ACC112 (cell line): ENCODE measurements around the gene LMO1.

Experiments used
- H2AFZ ChIP-seq: fragments of 200-600 bp; sonication (generic); one replicate; pipeline ENCODE4 v1.6.0; 2017; ENCODE audit warnings: antibody characterized with exemption, low read length; ENCODE audit not compliant: unreplicated experiment
- H3K27ac ChIP-seq: fragments of 200-600 bp; sonication (generic); 2 replicates; pipeline ENCODE4 v1.5.1; 2014; ENCODE audit warnings: low read depth, mild to moderate bottlenecking, antibody characterized with exemption, low read length, moderate library complexity
- H3K27me3 ChIP-seq: fragments of 200-600 bp; sonication (generic); 2 replicates; pipeline ENCODE4 v1.6.1; 2014; ENCODE audit warnings: mild to moderate bottlenecking, antibody characterized with exemption, low read length, moderate library complexity, mixed read lengths; ENCODE audit not compliant: insufficient read depth
- H3K36me3 ChIP-seq: fragments of 200-600 bp; sonication (generic); 2 replicates; pipeline ENCODE4 v1.6.1; 2016; ENCODE audit warnings: mild to moderate bottlenecking, antibody characterized with exemption, low read length, moderate library complexity, mixed read lengths; ENCODE audit not compliant: insufficient read depth
- H3K4me1 ChIP-seq: fragments of 200-600 bp; sonication (generic); one replicate; pipeline ENCODE4 v1.6.1; 2016; ENCODE audit warnings: low read length, mixed read lengths; ENCODE audit not compliant: insufficient read depth, unreplicated experiment, control insufficient read depth
- H3K4me3 ChIP-seq: fragments of 200-600 bp; sonication (generic); 2 replicates; pipeline ENCODE4 v1.5.1; 2014; ENCODE audit warnings: mild to moderate bottlenecking, low read depth, low read length
- H3K79me2 ChIP-seq: fragments of 200-600 bp; sonication (generic); one replicate; pipeline ENCODE4 v1.6.0; 2016; ENCODE audit warnings: low read length; ENCODE audit not compliant: control insufficient read depth, unreplicated experiment, insufficient read depth

LMO1 gene

DNA sequence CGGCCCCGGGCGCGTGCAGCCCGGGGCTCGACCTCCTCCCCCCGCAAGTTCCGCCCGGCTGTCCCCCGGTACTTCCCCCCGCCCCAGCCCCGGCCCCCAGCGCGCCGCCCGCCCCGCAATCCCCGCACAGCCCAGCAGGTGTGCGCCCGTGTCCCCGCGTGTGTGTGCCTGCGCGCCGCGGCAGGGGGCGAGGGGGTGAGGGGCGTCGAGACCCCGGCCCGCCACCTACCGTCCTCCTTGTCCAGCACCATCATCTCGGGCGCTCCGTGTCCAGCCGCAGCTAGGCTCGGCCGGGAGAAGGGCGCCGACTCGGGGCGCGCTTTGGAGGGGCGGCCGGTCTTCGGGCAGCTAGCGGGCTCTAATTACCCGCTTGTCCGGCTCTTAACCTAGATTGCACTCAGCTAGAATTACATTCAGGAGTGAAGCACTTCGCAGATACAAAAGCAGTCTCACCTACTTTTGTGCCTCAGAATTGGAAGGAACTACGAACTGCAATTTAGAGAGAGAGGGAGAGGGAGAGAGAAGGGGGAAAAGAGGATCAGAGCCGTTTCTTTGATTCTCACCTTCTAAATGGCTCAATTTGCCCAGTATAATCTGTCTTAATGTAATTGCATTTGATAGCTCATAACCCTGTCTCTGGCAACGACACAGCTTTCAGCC lies 439 bp downstream of the LMO1 start:
- H3K36me3 ChIP-seq, result no peaks in the 10 kb centered on the region
- H3K4me3 ChIP-seq, result peak overlapping the region; percentile 76
- no peaks in the 10 kb centered on the region for H3K4me1 ChIP-seq
- peaks cover 85% of the 10 kb centered on the region for H3K27me3 ChIP-seq
- H2AFZ ChIP-seq, result no peak overlapping the region
- no peaks in the 10 kb centered on the region for H3K79me2 ChIP-seq
- no peak overlapping the region for H3K27ac ChIP-seq

DNA sequence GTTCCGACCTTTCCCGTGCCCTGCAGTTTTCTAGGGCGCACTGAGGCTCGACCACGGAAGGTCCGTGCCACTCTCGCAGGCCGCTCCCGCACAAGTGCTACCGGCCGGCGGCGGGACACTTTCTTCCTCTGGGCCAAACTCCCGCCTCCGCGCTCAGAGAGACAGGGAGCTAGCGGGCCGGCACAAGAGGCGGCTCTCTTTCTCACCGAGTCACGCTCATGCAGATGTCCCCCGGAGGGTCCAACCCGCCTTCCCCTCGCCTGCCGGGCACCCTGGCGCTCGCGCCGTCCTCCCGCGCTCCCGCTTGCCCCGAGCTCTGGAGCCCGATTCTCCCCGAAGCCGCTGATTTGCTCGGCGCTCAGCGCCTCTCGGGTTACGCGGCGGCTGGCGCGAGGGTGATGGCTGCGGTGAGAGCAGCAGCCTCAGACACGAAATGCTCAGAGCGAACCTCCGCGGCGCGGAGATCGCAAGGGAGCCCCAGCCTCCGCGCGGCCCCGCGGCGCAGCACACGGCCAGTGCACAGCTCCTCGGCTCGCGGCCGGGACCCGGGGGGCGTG lies 1.0 kb downstream of the LMO1 start:
- H2AFZ ChIP-seq, result peak overlapping the region; percentile 32
- H3K4me1 ChIP-seq, result no peaks in the 10 kb centered on the region
- H3K27ac ChIP-seq, result no peak overlapping the region
- peaks cover 80% of the 10 kb centered on the region for H3K27me3 ChIP-seq
- peak overlapping the region; percentile 76 for H3K4me3 ChIP-seq
- no peaks in the 10 kb centered on the region for H3K79me2 ChIP-seq
- H3K36me3 ChIP-seq, result no peaks in the 10 kb centered on the region

DNA sequence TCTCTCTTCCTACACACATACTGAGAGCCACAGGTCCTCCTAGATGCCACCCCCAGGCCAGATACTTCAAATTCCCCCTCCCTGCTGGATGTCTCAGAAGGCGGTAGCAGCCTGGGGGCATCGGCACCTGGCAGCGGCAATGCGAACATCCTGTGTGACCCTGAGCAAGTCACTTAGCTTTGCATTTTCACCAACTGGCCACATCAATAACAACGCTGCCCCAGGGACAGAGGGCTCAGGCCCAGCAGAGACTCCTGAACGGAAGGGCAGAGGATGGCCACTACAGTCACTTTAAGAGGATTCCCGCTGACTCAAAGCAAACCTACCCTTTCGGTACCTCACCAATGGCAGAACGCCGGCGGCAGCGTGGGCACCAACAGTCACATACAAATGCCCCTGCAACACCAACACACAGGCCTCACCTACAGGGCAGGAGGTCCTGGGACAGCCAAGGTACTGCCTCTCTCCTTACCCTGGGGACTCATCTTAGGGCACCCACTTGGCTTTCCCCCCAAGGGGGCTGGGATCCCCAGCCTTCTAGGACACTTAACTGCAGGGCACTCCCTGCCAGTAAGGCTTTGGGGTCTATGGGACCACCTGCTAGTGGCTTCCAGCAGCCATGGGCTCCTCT lies 1.6 kb downstream of the LMO1 start:
- H3K4me1 ChIP-seq, result no peaks in the 10 kb centered on the region
- H3K36me3 ChIP-seq, result no peaks in the 10 kb centered on the region
- no peak overlapping the region for H2AFZ ChIP-seq
- H3K4me3 ChIP-seq, result peak overlapping the region; percentile 76
- peaks cover 78% of the 10 kb centered on the region for H3K27me3 ChIP-seq
- no peak overlapping the region for H3K27ac ChIP-seq
- no peaks in the 10 kb centered on the region for H3K79me2 ChIP-seq

DNA sequence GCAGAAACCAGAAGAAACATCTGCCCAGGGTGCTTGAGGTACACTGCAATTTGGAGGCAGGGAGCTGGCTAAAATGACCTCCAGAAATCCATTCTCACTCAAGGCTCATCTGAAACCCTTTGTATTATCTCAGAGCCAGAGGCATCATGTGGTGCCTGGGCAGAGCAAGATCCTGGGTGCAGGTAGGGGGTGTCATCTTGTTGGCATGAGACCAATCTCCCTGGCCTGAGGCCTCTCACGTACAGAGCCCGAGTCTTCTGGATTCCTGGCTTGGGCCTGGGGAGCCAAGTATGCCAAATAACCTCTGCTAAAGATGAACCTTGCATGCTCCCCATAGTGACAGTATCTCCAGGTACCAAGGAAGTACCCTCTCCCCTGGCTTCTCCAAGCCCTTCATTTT lies 2.4 kb downstream of the LMO1 start:
- no peaks in the 10 kb centered on the region for H3K79me2 ChIP-seq
- no peaks in the 10 kb centered on the region for H3K36me3 ChIP-seq
- H3K4me3 ChIP-seq, result no peak overlapping the region
- H3K27ac ChIP-seq, result no peak overlapping the region
- peaks cover 70% of the 10 kb centered on the region for H3K27me3 ChIP-seq
- no peaks in the 10 kb centered on the region for H3K4me1 ChIP-seq
- H2AFZ ChIP-seq, result no peak overlapping the region

DNA sequence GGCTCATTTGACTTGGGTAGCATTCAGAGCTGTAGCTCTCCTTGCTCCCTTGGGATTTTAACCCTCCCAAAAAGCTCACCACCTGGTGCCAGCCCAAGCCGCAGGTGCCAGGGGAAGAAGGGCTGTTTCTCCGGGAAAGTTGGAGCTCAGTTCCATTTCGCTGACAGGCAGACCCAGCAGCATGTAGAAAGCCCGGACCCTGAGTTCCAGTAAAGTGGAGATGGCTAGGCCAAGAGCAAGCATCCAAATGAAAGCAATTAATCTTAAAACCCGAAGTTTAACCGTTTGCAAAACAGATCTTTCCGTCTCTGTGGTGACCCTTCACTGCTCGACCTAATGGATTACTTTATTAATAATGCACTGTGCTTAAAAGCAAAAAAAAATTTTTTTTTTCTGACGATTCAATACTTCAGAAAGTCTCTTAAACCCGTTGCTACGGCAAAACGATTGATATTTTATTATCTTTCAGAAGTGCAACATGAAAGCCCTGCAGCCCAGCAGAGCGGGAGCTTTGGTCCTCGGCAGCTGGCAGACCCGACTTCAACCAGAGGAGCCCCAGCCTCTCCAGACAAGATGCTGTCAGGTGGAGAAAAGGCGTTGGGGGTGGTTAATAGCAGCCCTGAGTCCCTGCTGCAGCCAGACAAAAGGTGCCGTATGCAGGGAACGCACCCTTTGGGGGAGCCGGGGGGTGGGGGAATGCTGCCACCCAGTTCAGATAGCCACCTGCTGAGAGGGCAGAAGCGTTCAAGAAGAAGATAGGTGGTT lies 3.3 kb downstream of the LMO1 start:
- Histone ChIP-seq H3K36me3 (no peaks in the 10 kb centered on the region), H3K27ac (no peak overlapping the region), H3K79me2 (no peaks in the 10 kb centered on the region), H3K4me1 (no peaks in the 10 kb centered on the region), H3K4me3 (no peak overlapping the region), H3K27me3 (peaks cover 62% of the 10 kb centered on the region), H2AFZ (no peak overlapping the region)

DNA sequence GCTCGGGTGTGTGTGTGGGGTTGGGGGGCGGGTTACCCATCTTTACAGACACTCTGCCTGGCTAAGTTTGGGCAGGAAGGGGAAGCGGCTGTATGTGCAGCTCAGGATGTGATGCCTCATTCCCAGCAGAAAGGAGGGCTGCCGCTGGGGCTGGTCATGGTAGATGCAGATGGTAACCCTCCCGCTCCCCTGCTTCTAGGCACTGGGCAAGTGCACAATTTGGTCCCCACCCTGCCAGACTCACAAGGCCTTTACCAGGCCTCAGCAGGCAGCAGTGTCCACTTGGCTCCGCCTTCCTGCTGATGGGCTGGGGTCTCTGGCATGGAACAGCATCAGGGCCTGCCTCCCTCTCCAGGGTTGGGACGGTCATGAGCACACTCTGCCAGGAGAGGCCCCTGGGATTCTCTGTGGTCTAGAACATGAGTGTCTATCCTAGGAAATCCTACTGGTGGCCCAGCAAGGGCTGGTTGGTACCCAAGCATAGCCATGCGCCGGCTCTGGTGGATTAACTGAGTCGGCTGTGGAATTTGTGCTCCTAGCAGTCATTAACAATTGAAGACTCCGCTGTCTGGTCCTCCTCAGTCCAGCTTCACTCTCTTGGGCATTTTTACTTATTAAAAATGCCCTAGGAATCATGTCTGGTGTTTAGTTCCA lies 4.2 kb downstream of the LMO1 start:
- Histone ChIP-seq H3K27ac (no peak overlapping the region), H3K79me2 (no peaks in the 10 kb centered on the region), H2AFZ (no peak overlapping the region), H3K36me3 (no peaks in the 10 kb centered on the region), H3K27me3 (peaks cover 53% of the 10 kb centered on the region), H3K4me3 (no peak overlapping the region), H3K4me1 (no peaks in the 10 kb centered on the region)

DNA sequence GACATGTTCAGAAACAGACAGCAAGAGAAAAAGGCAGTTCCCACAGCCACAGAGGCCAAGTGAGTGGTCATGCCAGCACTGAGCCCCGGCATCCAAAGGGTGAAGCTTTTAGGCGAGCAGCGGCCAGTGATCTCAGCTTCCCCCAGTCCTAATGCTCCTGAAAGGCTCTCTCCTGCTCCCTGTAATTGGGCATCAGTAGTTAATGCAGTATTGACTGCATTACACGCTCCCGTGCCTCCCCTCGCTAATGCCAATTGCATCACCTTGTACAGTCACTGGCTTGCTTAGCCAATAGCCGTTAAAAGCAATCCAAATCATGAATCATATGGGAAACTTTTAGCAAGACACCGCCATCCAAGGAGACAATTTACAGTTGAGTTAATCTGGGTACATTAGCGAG lies 4.9 kb downstream of the LMO1 start:
- Histone ChIP-seq H3K4me1 (no peaks in the 10 kb centered on the region), H2AFZ (no peak overlapping the region), H3K27me3 (peaks cover 48% of the 10 kb centered on the region), H3K4me3 (no peak overlapping the region), H3K79me2 (no peaks in the 10 kb centered on the region), H3K36me3 (no peaks in the 10 kb centered on the region), H3K27ac (no peak overlapping the region)

DNA sequence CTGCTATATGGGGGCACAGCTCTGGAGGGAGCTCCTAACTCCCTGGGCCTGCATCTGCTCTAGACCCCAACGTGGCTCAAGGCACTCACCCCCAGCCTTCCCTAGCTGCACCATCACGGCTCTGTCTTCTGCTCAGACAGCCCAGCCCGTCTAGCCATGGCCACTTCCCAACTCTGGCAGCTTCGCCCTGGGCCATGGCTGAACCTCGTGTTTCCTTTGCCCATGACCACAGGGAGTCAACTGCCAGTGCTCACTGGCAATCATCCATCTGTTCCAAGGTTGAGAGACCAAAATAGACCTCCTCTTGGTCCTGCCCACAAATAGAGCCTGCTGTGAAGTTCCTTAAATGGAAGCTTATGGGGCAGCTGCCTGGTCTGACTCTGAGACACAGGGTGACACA lies 5.4 kb downstream of the LMO1 start:
- Histone ChIP-seq H3K27ac (no peak overlapping the region), H2AFZ (no peak overlapping the region), H3K4me1 (no peaks in the 10 kb centered on the region)

DNA sequence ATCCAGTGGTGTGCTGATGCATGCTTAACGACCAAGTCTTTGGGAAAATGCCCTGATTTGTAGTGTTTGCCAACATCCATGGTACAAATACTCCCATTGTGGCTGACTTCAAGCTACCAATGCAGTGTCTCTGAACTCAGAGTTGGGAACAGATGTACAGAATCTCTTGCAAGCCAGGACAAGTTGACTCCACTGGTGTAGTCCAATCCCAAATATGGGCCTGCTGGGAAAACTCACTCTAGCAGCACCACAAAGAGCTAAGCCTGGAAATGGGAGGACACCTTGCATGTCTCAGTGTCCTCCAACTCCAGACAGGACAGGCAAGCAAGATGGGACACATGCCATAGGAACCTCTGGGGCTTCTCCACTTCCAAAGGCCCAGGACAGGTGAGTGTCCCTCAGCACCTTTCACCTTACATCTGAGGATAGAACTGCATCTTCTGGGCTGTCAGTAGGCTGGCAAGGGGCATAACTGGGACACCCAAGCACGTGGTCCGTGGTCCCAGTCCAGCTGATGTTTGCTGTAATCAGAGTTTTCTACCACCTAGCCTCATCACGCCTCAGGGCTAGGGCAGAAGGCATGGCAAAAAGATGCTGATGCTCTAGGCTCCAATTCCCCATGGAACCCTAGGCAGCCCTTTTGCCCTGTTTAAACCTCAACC lies 6.5 kb downstream of the LMO1 start:
- Histone ChIP-seq H3K36me3 (no peaks in the 10 kb centered on the region), H3K4me3 (no peak overlapping the region), H3K4me1 (no peaks in the 10 kb centered on the region), H2AFZ (no peak overlapping the region), H3K27ac (no peak overlapping the region), H3K79me2 (no peaks in the 10 kb centered on the region), H3K27me3 (peaks cover 35% of the 10 kb centered on the region)

More for the DNA sequence above, 5.4 kb downstream of the LMO1 start:
- Histone ChIP-seq H3K79me2 (no peaks in the 10 kb centered on the region), H3K27me3 (peaks cover 45% of the 10 kb centered on the region), H3K36me3 (no peaks in the 10 kb centered on the region), H3K4me3 (no peak overlapping the region)
